ENCODE measurements around the gene CCDC63. TPM values are rescaled to one million over a fixed set of nuclear protein-coding genes. Genes with fewer than 3 reads are reported as not detected.

Gene CCDC63
- total RNA-seq, 1 experiment from 2014 or later, result not detected

- H3K9me3 ChIP-seq (ENCODE audit: control insufficient read depth, insufficient read depth, low read depth, low read length), result no peaks in the 10 kb centered on the region
- in situ Hi-C loops (cut with HindIII; ENCODE audit: low pct_unique_long_range_greater_than_20kb, low sequenced_read_pairs) (no loop called here), intact Hi-C loops (cut with micrococcal nuclease; ENCODE audit: unreplicated experiment) (no loop called here)
- no peak overlapping the region for H3K4me3 ChIP-seq (ENCODE audit: low read depth in 2 of 2, low read length in 2 of 2)
- H3K27me3 ChIP-seq (ENCODE audit: control insufficient read depth, insufficient read depth, low read length), result no peaks in the 10 kb centered on the region
- H3K36me3 ChIP-seq (ENCODE audit: control insufficient read depth, insufficient read depth, low read length), result no peaks in the 10 kb centered on the region
- BruUV-seq (replicated peaks), result no TSS peak
- H3K4me1 ChIP-seq (ENCODE audit: control insufficient read depth, insufficient read depth, low read length), result no peaks in the 10 kb centered on the region
- DNase-seq (ENCODE audit: low read depth, low spot score), result no peak
- no peak overlapping the region for H3K27ac ChIP-seq (ENCODE audit: low read length)
- no peak for TF ChIP-seq TCF7L2 (IDR thresholded peaks at IDR 0.05; ENCODE audit: low read depth, low read length)
- TF ChIP-seq, protein P1, sequence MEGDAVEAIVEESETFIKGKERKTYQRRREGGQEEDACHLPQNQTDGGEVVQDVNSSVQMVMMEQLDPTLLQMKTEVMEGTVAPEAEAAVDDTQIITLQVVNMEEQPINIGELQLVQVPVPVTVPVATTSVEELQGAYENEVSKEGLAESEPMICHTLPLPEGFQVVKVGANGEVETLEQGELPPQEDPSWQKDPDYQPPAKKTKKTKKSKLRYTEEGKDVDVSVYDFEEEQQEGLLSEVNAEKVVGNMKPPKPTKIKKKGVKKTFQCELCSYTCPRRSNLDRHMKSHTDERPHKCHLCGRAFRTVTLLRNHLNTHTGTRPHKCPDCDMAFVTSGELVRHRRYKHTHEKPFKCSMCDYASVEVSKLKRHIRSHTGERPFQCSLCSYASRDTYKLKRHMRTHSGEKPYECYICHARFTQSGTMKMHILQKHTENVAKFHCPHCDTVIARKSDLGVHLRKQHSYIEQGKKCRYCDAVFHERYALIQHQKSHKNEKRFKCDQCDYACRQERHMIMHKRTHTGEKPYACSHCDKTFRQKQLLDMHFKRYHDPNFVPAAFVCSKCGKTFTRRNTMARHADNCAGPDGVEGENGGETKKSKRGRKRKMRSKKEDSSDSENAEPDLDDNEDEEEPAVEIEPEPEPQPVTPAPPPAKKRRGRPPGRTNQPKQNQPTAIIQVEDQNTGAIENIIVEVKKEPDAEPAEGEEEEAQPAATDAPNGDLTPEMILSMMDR (IDR thresholded peaks at IDR 0.05), result no peak
- TF ChIP-seq SIN3A (IDR thresholded peaks at IDR 0.05; ENCODE audit: borderline replicate concordance, insufficient read depth, low read depth, low read length), result no peak
- TF ChIP-seq, protein P2, sequence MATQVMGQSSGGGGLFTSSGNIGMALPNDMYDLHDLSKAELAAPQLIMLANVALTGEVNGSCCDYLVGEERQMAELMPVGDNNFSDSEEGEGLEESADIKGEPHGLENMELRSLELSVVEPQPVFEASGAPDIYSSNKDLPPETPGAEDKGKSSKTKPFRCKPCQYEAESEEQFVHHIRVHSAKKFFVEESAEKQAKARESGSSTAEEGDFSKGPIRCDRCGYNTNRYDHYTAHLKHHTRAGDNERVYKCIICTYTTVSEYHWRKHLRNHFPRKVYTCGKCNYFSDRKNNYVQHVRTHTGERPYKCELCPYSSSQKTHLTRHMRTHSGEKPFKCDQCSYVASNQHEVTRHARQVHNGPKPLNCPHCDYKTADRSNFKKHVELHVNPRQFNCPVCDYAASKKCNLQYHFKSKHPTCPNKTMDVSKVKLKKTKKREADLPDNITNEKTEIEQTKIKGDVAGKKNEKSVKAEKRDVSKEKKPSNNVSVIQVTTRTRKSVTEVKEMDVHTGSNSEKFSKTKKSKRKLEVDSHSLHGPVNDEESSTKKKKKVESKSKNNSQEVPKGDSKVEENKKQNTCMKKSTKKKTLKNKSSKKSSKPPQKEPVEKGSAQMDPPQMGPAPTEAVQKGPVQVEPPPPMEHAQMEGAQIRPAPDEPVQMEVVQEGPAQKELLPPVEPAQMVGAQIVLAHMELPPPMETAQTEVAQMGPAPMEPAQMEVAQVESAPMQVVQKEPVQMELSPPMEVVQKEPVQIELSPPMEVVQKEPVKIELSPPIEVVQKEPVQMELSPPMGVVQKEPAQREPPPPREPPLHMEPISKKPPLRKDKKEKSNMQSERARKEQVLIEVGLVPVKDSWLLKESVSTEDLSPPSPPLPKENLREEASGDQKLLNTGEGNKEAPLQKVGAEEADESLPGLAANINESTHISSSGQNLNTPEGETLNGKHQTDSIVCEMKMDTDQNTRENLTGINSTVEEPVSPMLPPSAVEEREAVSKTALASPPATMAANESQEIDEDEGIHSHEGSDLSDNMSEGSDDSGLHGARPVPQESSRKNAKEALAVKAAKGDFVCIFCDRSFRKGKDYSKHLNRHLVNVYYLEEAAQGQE (IDR thresholded peaks at IDR 0.05; ENCODE audit: insufficient read depth in 1 of 2, low read depth in 2 of 2, low read length in 1 of 2), result no peak
- no peak for TF ChIP-seq POLR2AphosphoS5 (IDR thresholded peaks at IDR 0.05; ENCODE audit: low read depth, low read length)
- POLR2A ChIA-PET, result interaction anchor here (0.7 kb wide), 1 partner anchor 481 kb away, joined by 3 read pairs; no protein-coding TSS in a partner anchor
- CTCF ChIA-PET, result no interaction called here
- ATAC-seq, result no peak
These were observed 77.0 kb downstream of the CCDC63 start for GRCh38 chr12:110923692-110924334.

GRCh38 chr12:110927546-110927945 is 80.8 kb downstream of the CCDC63 start:
- in situ Hi-C loops (cut with HindIII; ENCODE audit: low pct_unique_long_range_greater_than_20kb, low sequenced_read_pairs), result no loop called here
- intact Hi-C loops (cut with micrococcal nuclease; ENCODE audit: unreplicated experiment), result no loop called here
- DNase-seq (ENCODE audit: low read depth, low spot score) (no peak), ATAC-seq (no peak)
- Histone ChIP-seq H3K9me3 (ENCODE audit: control insufficient read depth, insufficient read depth, low read depth, low read length) (no peaks in the 10 kb centered on the region), H3K36me3 (ENCODE audit: control insufficient read depth, insufficient read depth, low read length) (no peaks in the 10 kb centered on the region), H3K27me3 (ENCODE audit: control insufficient read depth, insufficient read depth, low read length) (no peaks in the 10 kb centered on the region), H3K27ac (ENCODE audit: low read length) (no peak overlapping the region), H3K4me1 (ENCODE audit: control insufficient read depth, insufficient read depth, low read length) (no peaks in the 10 kb centered on the region; the same call in 1 of the 2 replicates), H3K4me3 (ENCODE audit: low read depth in 2 of 2, low read length in 2 of 2) (no peak overlapping the region)
- BruUV-seq (replicated peaks), result no TSS peak
- TF ChIP-seq POLR2AphosphoS5 (IDR thresholded peaks at IDR 0.05; ENCODE audit: low read depth, low read length) (no peak), SIN3A (IDR thresholded peaks at IDR 0.05; ENCODE audit: borderline replicate concordance, insufficient read depth, low read depth, low read length) (no peak), TCF7L2 (IDR thresholded peaks at IDR 0.05; ENCODE audit: low read depth, low read length) (no peak)
- TF ChIP-seq, protein P2 (IDR thresholded peaks at IDR 0.05; ENCODE audit: insufficient read depth in 1 of 2, low read depth in 2 of 2, low read length in 1 of 2), result no peak
- TF ChIP-seq, protein P1 (IDR thresholded peaks at IDR 0.05), result no peak
- POLR2A ChIA-PET, result no interaction called here
- CTCF ChIA-PET, result interaction anchor here (0.6 kb wide), 1 partner anchor 52 kb away, joined by 3 read pairs; no protein-coding TSS in a partner anchor

Measured in Panc1 (cell line).